ENCODE results near the gene RNF128. TPM values are rescaled to one million over a fixed set of nuclear protein-coding genes. Genes with fewer than 3 reads are reported as not detected.

Gene RNF128
- not detected for polyA plus RNA-seq (2013)

GRCh38 chrX:106726485-106727437 is at the start of gene RNF128:
Gene RNF128 (plus strand): TSS chrX:106726701. CDS start chrX:106726914, 213 bp downstream.
- H3K27ac ChIP-seq (ENCODE audit: insufficient read depth in 1 of 2, low read depth in 1 of 2, low read length in 2 of 2, poor library complexity in 1 of 2, severe bottlenecking in 2 of 2) = no peak within 1 kb of the TSS
- no peaks in the 10 kb centered on the region for H3K36me3 ChIP-seq (ENCODE audit: control insufficient read depth in 4 of 4, insufficient read depth in 4 of 4, low read length in 3 of 4)
- ChIA-PET POLR2A (no interaction called here), CTCF (no interaction called here)
- peak within 1 kb of the TSS in 6 of 7 experiments; percentile 19 to 69 (median 46) for H3K4me3 ChIP-seq (ENCODE audit: control insufficient read depth in 1 of 7, extremely low read depth in 1 of 7, insufficient read depth in 4 of 7, low read depth in 2 of 7, low read length in 6 of 7)
- peak; percentile 4 to 51 (median 49) for DNase-seq
- H3K4me1 ChIP-seq (ENCODE audit: control extremely low read depth in 1 of 4, control insufficient read depth in 4 of 4, insufficient read depth in 4 of 4, low read length in 3 of 4) = peaks cover 0 to 11% (median 3%) of the 10 kb centered on the region in 4 experiments
- peaks cover 10 to 57% (median 18%) of the 10 kb centered on the region in 5 experiments for H3K27me3 ChIP-seq (replicated peaks in 2 of 5; ENCODE audit: control insufficient read depth in 4 of 5, insufficient read depth in 5 of 5, low read length in 4 of 5)
- peaks cover 0 to 1% (median 0%) of the 10 kb centered on the region in 5 experiments for H3K9me3 ChIP-seq (ENCODE audit: control extremely low read depth in 1 of 5, control insufficient read depth in 4 of 5, insufficient read depth in 2 of 5, low read depth in 1 of 5, low read length in 4 of 5)
- WGBS (ENCODE audit: insufficient coverage) = 29% methylated on average over 75 of the region's 79 CpGs

DNA sequence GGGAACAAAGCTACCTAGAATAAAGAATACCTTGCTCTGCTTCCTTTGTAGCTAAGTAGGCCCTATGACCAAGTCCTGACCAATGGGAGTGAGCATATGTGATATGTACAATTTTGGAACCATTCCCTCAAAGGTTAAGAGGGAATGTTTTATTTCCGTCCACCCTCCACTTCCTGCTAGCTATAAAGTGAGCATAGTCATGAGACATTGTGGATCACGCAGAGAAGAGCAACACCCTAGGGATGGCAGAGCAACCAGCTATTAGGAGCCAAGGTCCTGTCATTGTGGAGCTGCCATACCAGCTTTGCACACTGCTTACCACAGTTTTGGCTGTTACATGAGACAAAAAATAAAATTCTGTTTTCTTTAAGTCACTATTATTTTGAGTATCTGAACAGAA is 45.8 kb upstream of the RNF128 start:
- no peaks in the 10 kb centered on the region for H3K4me1 ChIP-seq (ENCODE audit: control extremely low read depth in 1 of 4, control insufficient read depth in 4 of 4, insufficient read depth in 4 of 4, low read length in 3 of 4)
- no peak overlapping the region for H3K27ac ChIP-seq (ENCODE audit: insufficient read depth in 1 of 2, low read depth in 1 of 2, low read length in 2 of 2, poor library complexity in 1 of 2, severe bottlenecking in 2 of 2)
- WGBS (ENCODE audit: insufficient coverage) = 17% methylated on average over 1 of the region's 2 CpGs
- CTCF ChIA-PET = no interaction called here
- H3K9me3 ChIP-seq (ENCODE audit: control extremely low read depth in 1 of 5, control insufficient read depth in 4 of 5, insufficient read depth in 2 of 5, low read depth in 1 of 5, low read length in 4 of 5) = no peaks in the 10 kb centered on the region
- no peaks in the 10 kb centered on the region for H3K36me3 ChIP-seq (ENCODE audit: control insufficient read depth in 4 of 4, insufficient read depth in 4 of 4, low read length in 3 of 4)
- DNase-seq = no peak
- H3K4me3 ChIP-seq (ENCODE audit: control insufficient read depth in 1 of 7, extremely low read depth in 1 of 7, insufficient read depth in 4 of 7, low read depth in 2 of 7, low read length in 6 of 7) = no peak overlapping the region
- POLR2A ChIA-PET = no interaction called here
- peaks cover 0 to 6% (median 0%) of the 10 kb centered on the region in 5 experiments for H3K27me3 ChIP-seq (replicated peaks in 2 of 5; ENCODE audit: control insufficient read depth in 4 of 5, insufficient read depth in 5 of 5, low read length in 4 of 5)

- WGBS (ENCODE audit: insufficient coverage) = 87% methylated on average over 3 of the region's 4 CpGs
- ChIA-PET CTCF (no interaction called here), POLR2A (no interaction called here)
- Histone ChIP-seq H3K9me3 (ENCODE audit: control extremely low read depth in 1 of 5, control insufficient read depth in 4 of 5, insufficient read depth in 2 of 5, low read depth in 1 of 5, low read length in 4 of 5) (no peaks in the 10 kb centered on the region), H3K36me3 (ENCODE audit: control insufficient read depth in 4 of 4, insufficient read depth in 4 of 4, low read length in 3 of 4) (no peaks in the 10 kb centered on the region), H3K4me3 (ENCODE audit: control insufficient read depth in 1 of 7, extremely low read depth in 1 of 7, insufficient read depth in 4 of 7, low read depth in 2 of 7, low read length in 6 of 7) (no peak overlapping the region), H3K27me3 (replicated peaks in 2 of 5; ENCODE audit: control insufficient read depth in 4 of 5, insufficient read depth in 5 of 5, low read length in 4 of 5) (peaks cover 0 to 6% (median 0%) of the 10 kb centered on the region in 5 experiments), H3K4me1 (ENCODE audit: control extremely low read depth in 1 of 4, control insufficient read depth in 4 of 4, insufficient read depth in 4 of 4, low read length in 3 of 4) (no peaks in the 10 kb centered on the region), H3K27ac (ENCODE audit: insufficient read depth in 1 of 2, low read depth in 1 of 2, low read length in 2 of 2, poor library complexity in 1 of 2, severe bottlenecking in 2 of 2) (no peak overlapping the region)
- DNase-seq = no peak
Observed at GRCh38 chrX:106684207-106684606, 42.3 kb upstream of the RNF128 start.

GRCh38 chrX:106692425-106693065 is 34.0 kb upstream of the RNF128 start:
- no peaks in the 10 kb centered on the region for H3K4me1 ChIP-seq (ENCODE audit: control extremely low read depth in 1 of 4, control insufficient read depth in 4 of 4, insufficient read depth in 4 of 4, low read length in 3 of 4)
- H3K9me3 ChIP-seq (ENCODE audit: control extremely low read depth in 1 of 5, control insufficient read depth in 4 of 5, insufficient read depth in 2 of 5, low read depth in 1 of 5, low read length in 4 of 5) = no peaks in the 10 kb centered on the region
- peaks cover 0 to 5% (median 0%) of the 10 kb centered on the region in 5 experiments for H3K27me3 ChIP-seq (replicated peaks in 2 of 5; ENCODE audit: control insufficient read depth in 4 of 5, insufficient read depth in 5 of 5, low read length in 4 of 5)
- no peak overlapping the region for H3K4me3 ChIP-seq (ENCODE audit: control insufficient read depth in 1 of 7, extremely low read depth in 1 of 7, insufficient read depth in 4 of 7, low read depth in 2 of 7, low read length in 6 of 7)
- ChIA-PET POLR2A (no interaction called here), CTCF (no interaction called here)
- no peaks in the 10 kb centered on the region for H3K36me3 ChIP-seq (ENCODE audit: control insufficient read depth in 4 of 4, insufficient read depth in 4 of 4, low read length in 3 of 4)
- H3K27ac ChIP-seq (ENCODE audit: insufficient read depth in 1 of 2, low read depth in 1 of 2, low read length in 2 of 2, poor library complexity in 1 of 2, severe bottlenecking in 2 of 2) = no peak overlapping the region
- DNase-seq = no peak
- WGBS (ENCODE audit: insufficient coverage) = 87% methylated on average over 5 of the region's 7 CpGs

GRCh38 chrX:106696502-106696901 is 30.0 kb upstream of the RNF128 start:
- H3K27ac ChIP-seq (ENCODE audit: insufficient read depth in 1 of 2, low read depth in 1 of 2, low read length in 2 of 2, poor library complexity in 1 of 2, severe bottlenecking in 2 of 2) = no peak overlapping the region
- DNase-seq = no peak
- H3K4me3 ChIP-seq (ENCODE audit: control insufficient read depth in 1 of 7, extremely low read depth in 1 of 7, insufficient read depth in 4 of 7, low read depth in 2 of 7, low read length in 6 of 7) = no peak overlapping the region
- 35% methylated on average over 3 of the region's 3 CpGs for WGBS (ENCODE audit: insufficient coverage)
- ChIA-PET CTCF (no interaction called here), POLR2A (no interaction called here)
- no peaks in the 10 kb centered on the region for H3K9me3 ChIP-seq (ENCODE audit: control extremely low read depth in 1 of 5, control insufficient read depth in 4 of 5, insufficient read depth in 2 of 5, low read depth in 1 of 5, low read length in 4 of 5)
- peaks cover 0 to 15% (median 0%) of the 10 kb centered on the region in 5 experiments for H3K27me3 ChIP-seq (replicated peaks in 2 of 5; ENCODE audit: control insufficient read depth in 4 of 5, insufficient read depth in 5 of 5, low read length in 4 of 5)
- no peaks in the 10 kb centered on the region for H3K4me1 ChIP-seq (ENCODE audit: control extremely low read depth in 1 of 4, control insufficient read depth in 4 of 4, insufficient read depth in 4 of 4, low read length in 3 of 4)
- no peaks in the 10 kb centered on the region for H3K36me3 ChIP-seq (ENCODE audit: control insufficient read depth in 4 of 4, insufficient read depth in 4 of 4, low read length in 3 of 4)

DNA sequence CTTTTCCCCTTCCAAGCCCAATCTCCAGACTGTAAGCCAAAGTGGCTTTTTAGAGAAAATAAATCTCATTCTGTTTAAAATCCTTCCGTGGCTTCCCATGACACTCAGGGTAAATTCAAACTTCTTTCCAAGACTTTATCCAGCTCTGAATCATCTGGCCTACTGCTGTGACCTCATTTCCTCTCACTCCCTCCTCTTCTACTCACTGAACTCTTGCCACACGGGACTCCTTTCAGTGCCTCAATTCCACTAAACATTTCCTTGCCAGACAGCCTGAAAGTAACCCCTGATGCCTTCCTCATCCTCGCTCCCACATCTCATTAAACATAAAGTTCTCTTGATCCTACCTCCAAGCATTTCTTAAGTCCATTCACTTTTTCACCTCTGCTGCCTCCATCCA is 27.8 kb upstream of the RNF128 start:
- Histone ChIP-seq H3K27ac (ENCODE audit: insufficient read depth in 1 of 2, low read depth in 1 of 2, low read length in 2 of 2, poor library complexity in 1 of 2, severe bottlenecking in 2 of 2) (no peak overlapping the region), H3K36me3 (ENCODE audit: control insufficient read depth in 4 of 4, insufficient read depth in 4 of 4, low read length in 3 of 4) (no peaks in the 10 kb centered on the region), H3K9me3 (ENCODE audit: control extremely low read depth in 1 of 5, control insufficient read depth in 4 of 5, insufficient read depth in 2 of 5, low read depth in 1 of 5, low read length in 4 of 5) (no peaks in the 10 kb centered on the region), H3K27me3 (replicated peaks in 2 of 5; ENCODE audit: control insufficient read depth in 4 of 5, insufficient read depth in 5 of 5, low read length in 4 of 5) (peaks cover 0 to 15% (median 0%) of the 10 kb centered on the region in 5 experiments), H3K4me3 (ENCODE audit: control insufficient read depth in 1 of 7, extremely low read depth in 1 of 7, insufficient read depth in 4 of 7, low read depth in 2 of 7, low read length in 6 of 7) (no peak overlapping the region), H3K4me1 (ENCODE audit: control extremely low read depth in 1 of 4, control insufficient read depth in 4 of 4, insufficient read depth in 4 of 4, low read length in 3 of 4) (no peaks in the 10 kb centered on the region)
- CTCF ChIA-PET = interaction anchor here (0.6 kb wide), 1 partner anchor 970 kb away, joined by 3 read pairs; no protein-coding TSS in a partner anchor
- no peak for DNase-seq
- POLR2A ChIA-PET = no interaction called here
- WGBS (ENCODE audit: insufficient coverage) = 69% methylated on average over 3 of the region's 3 CpGs

DNA sequence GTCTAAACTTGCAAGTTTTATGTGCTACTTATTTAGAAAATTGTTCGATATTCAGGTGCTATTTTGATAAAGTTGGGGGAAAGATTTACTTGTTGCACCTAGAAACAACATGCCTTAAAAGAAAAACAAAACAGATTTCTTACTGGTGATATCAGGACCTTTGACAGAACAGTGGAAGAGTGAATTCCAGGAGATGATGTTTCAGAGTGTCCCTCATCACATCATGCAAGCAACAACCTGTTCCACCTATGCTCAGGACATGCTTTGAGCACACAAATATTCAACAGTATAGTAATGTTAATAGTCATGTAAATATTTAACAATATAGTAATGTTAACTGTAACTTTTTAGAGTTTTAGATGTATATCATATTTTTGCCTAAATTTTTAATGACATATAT is 23.9 kb upstream of the RNF128 start:
- H3K36me3 ChIP-seq (ENCODE audit: control insufficient read depth in 4 of 4, insufficient read depth in 4 of 4, low read length in 3 of 4) = no peaks in the 10 kb centered on the region
- H3K27ac ChIP-seq (ENCODE audit: insufficient read depth in 1 of 2, low read depth in 1 of 2, low read length in 2 of 2, poor library complexity in 1 of 2, severe bottlenecking in 2 of 2) = no peak overlapping the region
- WGBS (ENCODE audit: insufficient coverage) = no CpG with 5 or more reads among the region's 1 CpG
- ChIA-PET POLR2A (no interaction called here), CTCF (no interaction called here)
- no peak for DNase-seq
- peaks cover 0 to 13% (median 0%) of the 10 kb centered on the region in 5 experiments for H3K27me3 ChIP-seq (replicated peaks in 2 of 5; ENCODE audit: control insufficient read depth in 4 of 5, insufficient read depth in 5 of 5, low read length in 4 of 5)
- no peaks in the 10 kb centered on the region for H3K4me1 ChIP-seq (ENCODE audit: control extremely low read depth in 1 of 4, control insufficient read depth in 4 of 4, insufficient read depth in 4 of 4, low read length in 3 of 4)
- no peak overlapping the region for H3K4me3 ChIP-seq (ENCODE audit: control insufficient read depth in 1 of 7, extremely low read depth in 1 of 7, insufficient read depth in 4 of 7, low read depth in 2 of 7, low read length in 6 of 7)
- no peaks in the 10 kb centered on the region for H3K9me3 ChIP-seq (ENCODE audit: control extremely low read depth in 1 of 5, control insufficient read depth in 4 of 5, insufficient read depth in 2 of 5, low read depth in 1 of 5, low read length in 4 of 5)
